HEK293 (cell line): ENCODE results near the gene FOXRED1.

Experiments used
- ZNF311 ChIP-seq: fragments of 450-650 bp; formaldehyde crosslinking; IDR thresholded peaks from 2 replicates; pipeline ENCODE4 v1.5.1; 2017; ENCODE audit warnings: missing biosample characterization, missing genetic modification characterization, borderline replicate concordance
- ZNF529 ChIP-seq: fragments of 450-650 bp; formaldehyde crosslinking; IDR thresholded peaks from 2 replicates; pipeline ENCODE4 v1.5.1; 2017; ENCODE audit warnings: missing genetic modification characterization, missing biosample characterization; ENCODE audit not compliant: insufficient replicate concordance
- ZNF561 ChIP-seq: fragments of 450-650 bp; IDR thresholded peaks from 2 replicates; pipeline ENCODE4 v1.5.1; 2018; ENCODE audit warnings: missing biosample characterization, missing genetic modification characterization, borderline replicate concordance
- TF ChIP-seq, protein P1 (sequence below): fragments of 450-650 bp; formaldehyde crosslinking; IDR thresholded peaks from 2 replicates; pipeline ENCODE4 v1.5.1; 2016; ENCODE audit warnings: missing biosample characterization, missing genetic modification characterization, borderline replicate concordance
- TF ChIP-seq, protein P2 (sequence below): fragments of 450-650 bp; formaldehyde crosslinking; IDR thresholded peaks from 2 replicates; pipeline ENCODE4 v1.5.1; 2016; ENCODE audit warnings: missing biosample characterization, missing genetic modification characterization

DNA sequence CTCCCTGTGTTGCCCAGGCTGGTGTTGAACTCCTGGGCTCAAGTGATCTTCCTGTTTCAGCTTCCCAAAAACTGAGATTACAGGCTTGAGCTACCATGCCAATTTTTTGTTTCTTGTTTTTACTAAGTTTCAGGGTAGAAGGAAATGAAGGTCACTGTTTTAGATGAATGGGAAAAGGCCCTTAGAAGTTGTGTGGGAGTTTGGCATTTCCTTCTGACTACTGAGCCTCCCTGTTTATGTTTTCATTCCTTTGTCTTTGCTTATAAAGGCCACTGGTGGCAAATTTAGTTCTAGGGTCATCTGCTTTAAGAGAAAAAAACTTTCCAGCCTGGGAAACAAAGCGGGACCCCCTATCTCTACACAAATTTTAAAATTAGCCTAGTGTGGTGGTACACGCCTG, 22.3 kb upstream of the FOXRED1 start:
- TF ChIP-seq, protein P1, sequence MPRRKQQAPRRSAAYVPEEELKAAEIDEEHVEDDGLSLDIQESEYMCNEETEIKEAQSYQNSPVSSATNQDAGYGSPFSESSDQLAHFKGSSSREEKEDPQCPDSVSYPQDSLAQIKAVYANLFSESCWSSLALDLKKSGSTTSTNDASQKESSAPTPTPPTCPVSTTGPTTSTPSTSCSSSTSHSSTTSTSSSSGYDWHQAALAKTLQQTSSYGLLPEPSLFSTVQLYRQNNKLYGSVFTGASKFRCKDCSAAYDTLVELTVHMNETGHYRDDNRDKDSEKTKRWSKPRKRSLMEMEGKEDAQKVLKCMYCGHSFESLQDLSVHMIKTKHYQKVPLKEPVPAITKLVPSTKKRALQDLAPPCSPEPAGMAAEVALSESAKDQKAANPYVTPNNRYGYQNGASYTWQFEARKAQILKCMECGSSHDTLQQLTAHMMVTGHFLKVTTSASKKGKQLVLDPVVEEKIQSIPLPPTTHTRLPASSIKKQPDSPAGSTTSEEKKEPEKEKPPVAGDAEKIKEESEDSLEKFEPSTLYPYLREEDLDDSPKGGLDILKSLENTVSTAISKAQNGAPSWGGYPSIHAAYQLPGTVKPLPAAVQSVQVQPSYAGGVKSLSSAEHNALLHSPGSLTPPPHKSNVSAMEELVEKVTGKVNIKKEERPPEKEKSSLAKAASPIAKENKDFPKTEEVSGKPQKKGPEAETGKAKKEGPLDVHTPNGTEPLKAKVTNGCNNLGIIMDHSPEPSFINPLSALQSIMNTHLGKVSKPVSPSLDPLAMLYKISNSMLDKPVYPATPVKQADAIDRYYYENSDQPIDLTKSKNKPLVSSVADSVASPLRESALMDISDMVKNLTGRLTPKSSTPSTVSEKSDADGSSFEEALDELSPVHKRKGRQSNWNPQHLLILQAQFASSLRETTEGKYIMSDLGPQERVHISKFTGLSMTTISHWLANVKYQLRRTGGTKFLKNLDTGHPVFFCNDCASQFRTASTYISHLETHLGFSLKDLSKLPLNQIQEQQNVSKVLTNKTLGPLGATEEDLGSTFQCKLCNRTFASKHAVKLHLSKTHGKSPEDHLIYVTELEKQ, result no peak
- TF ChIP-seq ZNF529 (tag by site-specific recombination) (no peak), ZNF311 (tag by site-specific recombination) (no peak), ZNF561 (no peak)
- TF ChIP-seq, protein P2, sequence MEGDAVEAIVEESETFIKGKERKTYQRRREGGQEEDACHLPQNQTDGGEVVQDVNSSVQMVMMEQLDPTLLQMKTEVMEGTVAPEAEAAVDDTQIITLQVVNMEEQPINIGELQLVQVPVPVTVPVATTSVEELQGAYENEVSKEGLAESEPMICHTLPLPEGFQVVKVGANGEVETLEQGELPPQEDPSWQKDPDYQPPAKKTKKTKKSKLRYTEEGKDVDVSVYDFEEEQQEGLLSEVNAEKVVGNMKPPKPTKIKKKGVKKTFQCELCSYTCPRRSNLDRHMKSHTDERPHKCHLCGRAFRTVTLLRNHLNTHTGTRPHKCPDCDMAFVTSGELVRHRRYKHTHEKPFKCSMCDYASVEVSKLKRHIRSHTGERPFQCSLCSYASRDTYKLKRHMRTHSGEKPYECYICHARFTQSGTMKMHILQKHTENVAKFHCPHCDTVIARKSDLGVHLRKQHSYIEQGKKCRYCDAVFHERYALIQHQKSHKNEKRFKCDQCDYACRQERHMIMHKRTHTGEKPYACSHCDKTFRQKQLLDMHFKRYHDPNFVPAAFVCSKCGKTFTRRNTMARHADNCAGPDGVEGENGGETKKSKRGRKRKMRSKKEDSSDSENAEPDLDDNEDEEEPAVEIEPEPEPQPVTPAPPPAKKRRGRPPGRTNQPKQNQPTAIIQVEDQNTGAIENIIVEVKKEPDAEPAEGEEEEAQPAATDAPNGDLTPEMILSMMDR (tag by site-specific recombination), result no peak
